Measurements from ENCODE around the gene CDC26. TPM values are rescaled to one million over a fixed set of nuclear protein-coding genes. Genes with fewer than 3 reads are reported as not detected.
"Not testable (repeated sequence)": the region's sequence is repeated elsewhere in the genome, so short reads cannot be mapped to it uniquely, and the experiment has no call there.

The CDC26 gene
- total RNA-seq, 1 donor from 2014 or later = 35.2 TPM

DNA sequence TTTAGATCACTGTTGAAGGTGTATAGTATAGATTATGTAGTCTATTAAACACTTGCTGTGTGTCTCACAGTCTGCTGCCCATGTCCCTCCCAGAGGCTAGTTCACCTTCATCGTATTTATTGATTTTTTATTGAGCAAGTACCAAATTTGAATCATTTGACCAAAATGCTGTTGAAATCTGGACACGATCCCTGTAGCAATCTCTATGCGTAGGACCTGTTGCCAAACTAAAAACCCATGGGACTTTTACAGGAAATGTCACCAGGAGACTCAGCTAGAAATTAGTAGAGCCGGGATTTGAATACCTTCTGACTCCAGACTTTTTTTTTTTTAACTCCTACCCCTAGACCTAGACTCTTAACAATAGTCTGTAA is 36.5 kb downstream of the CDC26 start:
- DNase-seq (ENCODE audit: low spot score) = no peak

DNA sequence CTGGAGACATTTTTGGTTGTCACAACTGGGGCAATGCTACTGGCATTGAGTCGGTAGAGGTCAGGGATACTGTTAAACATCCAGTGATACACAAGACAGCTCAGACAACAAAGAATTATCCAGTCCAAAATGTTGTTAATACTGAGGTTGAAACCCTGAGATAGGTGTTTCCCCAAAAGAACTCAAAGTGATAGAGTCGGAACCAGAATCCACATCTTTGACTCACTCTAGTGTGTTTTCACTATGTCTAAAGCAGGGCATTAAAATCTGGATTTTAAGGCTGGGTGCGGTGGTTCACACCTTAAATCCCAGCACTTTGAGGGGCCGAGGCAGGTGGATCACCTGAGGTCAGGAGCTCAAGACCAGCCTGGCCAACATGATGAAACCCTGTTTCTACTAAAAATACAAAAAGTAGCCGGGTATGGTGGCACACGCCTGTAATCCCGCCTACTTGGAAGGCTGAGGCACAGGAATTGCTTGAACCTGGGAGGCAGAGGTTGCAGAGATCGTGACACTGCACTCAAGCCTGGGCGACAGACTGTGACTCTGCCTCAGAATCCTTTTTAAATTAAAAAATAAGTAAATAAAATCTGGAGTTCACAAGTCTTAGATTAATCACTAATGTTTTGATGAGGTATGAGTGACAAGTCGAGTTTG is 37.0 kb downstream of the CDC26 start:
- no peak for DNase-seq (ENCODE audit: low spot score)

DNA sequence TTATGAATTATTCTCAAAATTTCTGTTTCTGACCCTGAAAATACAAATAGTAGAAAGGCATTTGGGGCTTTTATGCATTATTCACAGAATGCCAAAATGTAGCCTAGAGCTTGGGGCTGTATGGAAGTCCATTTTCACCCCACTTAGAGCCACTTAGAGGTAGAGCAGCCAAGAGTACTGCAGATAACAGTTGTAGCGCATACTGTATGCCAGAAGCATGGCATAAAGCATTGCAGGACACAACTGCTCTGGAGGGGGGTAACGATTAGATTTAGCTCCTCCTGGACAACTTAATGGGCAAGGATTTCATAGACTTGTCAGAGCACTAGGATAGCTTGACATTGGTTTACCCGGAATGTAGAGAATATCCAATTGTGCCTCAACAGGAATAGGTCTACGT is 38.3 kb downstream of the CDC26 start:
- DNase-seq (ENCODE audit: low spot score) = no peak

- DNase-seq (ENCODE audit: low spot score) = not testable (repeated sequence)
These were observed 39.6 kb downstream of the CDC26 start for GRCh38 chr9:113235701-113236255.

DNA sequence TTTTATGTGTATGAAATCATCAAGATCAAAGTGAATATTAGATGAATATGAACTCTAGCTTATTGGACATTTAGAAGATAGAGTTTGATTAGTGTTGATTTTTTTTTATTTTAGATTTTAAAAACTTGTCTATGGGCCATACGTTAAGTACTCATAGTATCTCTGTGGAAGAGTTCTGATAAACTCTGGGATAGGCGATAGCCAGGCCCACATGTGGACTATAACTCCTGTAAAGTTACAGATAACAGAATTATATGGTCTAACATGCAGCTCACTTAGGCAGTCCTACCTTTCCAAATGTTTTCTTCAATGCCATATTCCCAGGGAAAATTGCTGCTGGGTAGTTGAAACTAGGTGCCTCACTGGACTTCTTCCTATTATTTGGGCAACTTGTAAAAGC is 43.7 kb downstream of the CDC26 start:
- no peak for DNase-seq (ENCODE audit: low spot score)

- no peak for DNase-seq (ENCODE audit: low spot score)
These were observed 47.2 kb downstream of the CDC26 start for GRCh38 chr9:113228130-113228665.

- DNase-seq (ENCODE audit: low spot score) = no peak
These were observed 47.9 kb downstream of the CDC26 start for GRCh38 chr9:113227436-113227835.

- DNase-seq (ENCODE audit: low spot score) = no peak
These were observed 51.4 kb downstream of the CDC26 start for GRCh38 chr9:113223963-113224362.

GRCh38 chr9:113222482-113222841 is 52.9 kb downstream of the CDC26 start:
- DNase-seq (ENCODE audit: low spot score) = no peak

GRCh38 chr9:113221800-113222481 is 53.4 kb downstream of the CDC26 start:
- DNase-seq (ENCODE audit: low spot score) = no peak

DNA sequence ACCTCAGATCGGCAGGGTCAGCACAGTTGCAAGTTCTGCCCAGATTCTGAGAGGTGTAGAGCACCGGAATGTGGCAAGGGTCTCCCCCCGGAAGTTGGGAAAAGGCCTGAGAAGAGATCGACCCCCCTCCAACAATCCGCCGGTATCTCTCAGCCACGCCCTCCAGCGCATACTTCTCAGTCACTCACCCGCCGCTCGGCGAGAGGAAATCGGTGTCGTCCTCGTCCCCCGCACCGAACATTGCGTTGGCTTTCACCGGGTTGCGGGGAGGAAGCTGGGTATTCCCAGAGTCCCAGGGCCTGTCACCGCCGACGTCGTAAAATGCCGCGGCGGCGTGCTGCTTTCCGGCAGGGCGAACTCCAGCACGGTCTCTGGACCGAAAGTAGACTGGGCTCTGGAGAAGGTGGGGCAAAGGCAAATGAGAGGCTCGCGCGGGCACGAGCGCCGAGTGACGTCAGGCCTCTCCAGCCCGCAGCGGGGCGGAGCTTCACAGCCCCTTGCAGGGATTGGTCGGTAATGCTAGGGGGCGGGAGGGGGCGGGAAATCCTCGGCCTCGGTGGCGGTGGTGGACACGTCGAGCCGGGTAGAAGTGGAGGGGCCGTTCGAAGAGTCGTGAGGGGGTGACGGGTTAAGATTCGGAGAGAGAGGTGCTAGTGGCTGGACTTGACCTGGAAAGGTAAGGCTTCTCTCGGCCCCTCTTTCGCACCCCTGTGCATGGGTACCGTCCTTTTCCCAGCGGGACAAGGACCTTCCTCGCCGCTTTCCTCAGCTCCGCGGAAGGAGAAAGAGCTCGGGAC is 54.2 kb downstream of the CDC26 start, which contains the start of the genes FKBP15 and SLC31A1:
Gene FKBP15, minus strand, starts transcription at position 275 of the 797 bp plus-strand sequence. Its CDS starts 34 bp downstream, at position 241.
Gene SLC31A1, plus strand, starts transcription at position 542 of the 797 bp plus-strand sequence. CDS start 34,605 bp downstream, outside the sequence.
- DNase-seq (ENCODE audit: low spot score) = peak; percentile 99

DNA sequence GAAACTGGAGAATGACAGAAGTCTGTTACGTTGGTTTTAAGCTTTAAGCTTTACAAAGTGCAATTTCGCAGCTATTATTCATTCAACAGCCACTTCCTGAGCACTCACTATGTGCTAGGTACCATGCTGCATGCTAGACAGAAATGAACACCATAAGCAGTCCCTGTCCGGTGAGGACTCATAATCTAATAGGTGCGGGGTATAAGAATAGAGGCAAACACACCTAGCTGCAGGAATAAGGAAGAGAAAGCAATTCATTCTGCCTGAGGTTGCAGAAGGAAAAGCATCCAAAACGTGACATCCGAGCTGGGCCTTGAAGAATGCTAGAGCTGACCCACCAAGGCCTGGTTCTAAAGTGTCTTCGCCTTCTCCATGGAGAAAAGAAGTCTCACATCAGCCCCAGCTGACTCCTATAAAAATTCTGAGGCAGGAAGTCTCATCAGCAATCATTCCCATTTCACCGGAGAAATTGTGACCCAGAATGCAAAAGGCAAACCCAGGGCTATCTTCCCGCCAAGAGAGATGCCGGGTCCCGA is 54.8 kb downstream of the CDC26 start:
- no peak for DNase-seq (ENCODE audit: low spot score)

DNA sequence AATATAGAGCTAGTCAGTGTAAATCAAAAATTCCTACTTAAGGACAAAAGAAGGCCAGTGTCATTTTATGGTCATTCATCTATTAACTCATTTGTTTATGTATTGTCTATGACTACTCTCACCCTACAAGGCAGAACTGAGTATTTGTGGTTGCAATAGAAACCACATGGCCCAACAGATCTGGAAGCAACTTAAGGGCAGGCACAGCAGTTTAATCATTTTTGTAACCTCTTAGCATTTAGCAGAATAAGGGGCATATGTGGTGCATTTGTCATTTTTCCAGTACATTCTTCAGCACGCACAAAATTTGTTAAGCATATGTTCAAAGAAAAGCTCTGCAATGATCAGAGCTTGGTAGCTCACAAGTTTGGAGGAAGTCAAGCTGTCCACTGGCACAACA is 55.4 kb downstream of the CDC26 start:
- no peak for DNase-seq (ENCODE audit: low spot score)

- DNase-seq (ENCODE audit: low spot score) = no peak
These were observed 56.0 kb downstream of the CDC26 start for GRCh38 chr9:113219186-113219936.

Other genes with a start within 250 kb of the CDC26 start
- 7.9 TPM for gene ZFP37, start 218.8 kb downstream of the CDC26 start, total RNA-seq (ENCODE audit: insufficient read depth, low replicate concordance)
- 8.9 TPM for gene SLC31A2, start 124.6 kb downstream of the CDC26 start, total RNA-seq (ENCODE audit: insufficient read depth, low replicate concordance)
- 17.8 TPM for gene FKBP15, start 54.3 kb downstream of the CDC26 start, total RNA-seq (ENCODE audit: insufficient read depth, low replicate concordance)
- gene SLC31A1, start 54.0 kb downstream of the CDC26 start, total RNA-seq (ENCODE audit: insufficient read depth, low replicate concordance) = 11.8 TPM
- 26.0 TPM for gene PRPF4, start 86 bp upstream of the CDC26 start, total RNA-seq (ENCODE audit: insufficient read depth, low replicate concordance)
- 3.4 TPM for gene RNF183, start 27.8 kb upstream of the CDC26 start, total RNA-seq (ENCODE audit: insufficient read depth, low replicate concordance)
- gene WDR31, start 64.7 kb upstream of the CDC26 start, total RNA-seq (ENCODE audit: insufficient read depth, low replicate concordance) = 3.1 TPM
- 2.6 TPM for gene BSPRY, start 74.0 kb upstream of the CDC26 start, total RNA-seq (ENCODE audit: insufficient read depth, low replicate concordance)
- gene HDHD3, start 101.4 kb upstream of the CDC26 start, total RNA-seq (ENCODE audit: insufficient read depth, low replicate concordance) = 12.5 TPM
- 28.6 TPM for gene ALAD, start 125.7 kb upstream of the CDC26 start, total RNA-seq (ENCODE audit: insufficient read depth, low replicate concordance)
- gene POLE3, start 135.1 kb upstream of the CDC26 start, total RNA-seq (ENCODE audit: insufficient read depth, low replicate concordance) = 42.4 TPM
- gene C9orf43, start 135.2 kb upstream of the CDC26 start, total RNA-seq (ENCODE audit: insufficient read depth, low replicate concordance) = 1.4 TPM
- 42.1 TPM for gene RGS3, start 188.2 kb upstream of the CDC26 start, total RNA-seq (ENCODE audit: insufficient read depth, low replicate concordance)

All from umbilical cord (tissue), 2 donors.